Nasal cavity respiratory epithelium epithelial cell of viscerocranial mucosa (primary cell): ENCODE results near the gene MYEF2. TPM values are rescaled to one million over a fixed set of nuclear protein-coding genes. Genes with fewer than 3 reads are reported as not detected.

ENCODE experiments used
- total RNA-seq: library from RNA; depleted of rRNA; stranded (reverse); fragments of >200 nt; gene quantifications from 2 replicates; pipeline ENCODE4 v1.2.3, GENCODE V29; 2014

MYEF2 gene, protein sequence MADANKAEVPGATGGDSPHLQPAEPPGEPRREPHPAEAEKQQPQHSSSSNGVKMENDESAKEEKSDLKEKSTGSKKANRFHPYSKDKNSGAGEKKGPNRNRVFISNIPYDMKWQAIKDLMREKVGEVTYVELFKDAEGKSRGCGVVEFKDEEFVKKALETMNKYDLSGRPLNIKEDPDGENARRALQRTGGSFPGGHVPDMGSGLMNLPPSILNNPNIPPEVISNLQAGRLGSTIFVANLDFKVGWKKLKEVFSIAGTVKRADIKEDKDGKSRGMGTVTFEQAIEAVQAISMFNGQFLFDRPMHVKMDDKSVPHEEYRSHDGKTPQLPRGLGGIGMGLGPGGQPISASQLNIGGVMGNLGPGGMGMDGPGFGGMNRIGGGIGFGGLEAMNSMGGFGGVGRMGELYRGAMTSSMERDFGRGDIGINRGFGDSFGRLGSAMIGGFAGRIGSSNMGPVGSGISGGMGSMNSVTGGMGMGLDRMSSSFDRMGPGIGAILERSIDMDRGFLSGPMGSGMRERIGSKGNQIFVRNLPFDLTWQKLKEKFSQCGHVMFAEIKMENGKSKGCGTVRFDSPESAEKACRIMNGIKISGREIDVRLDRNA
- 3.5 and 3.8 TPM in 2 replicates for total RNA-seq

DNA sequence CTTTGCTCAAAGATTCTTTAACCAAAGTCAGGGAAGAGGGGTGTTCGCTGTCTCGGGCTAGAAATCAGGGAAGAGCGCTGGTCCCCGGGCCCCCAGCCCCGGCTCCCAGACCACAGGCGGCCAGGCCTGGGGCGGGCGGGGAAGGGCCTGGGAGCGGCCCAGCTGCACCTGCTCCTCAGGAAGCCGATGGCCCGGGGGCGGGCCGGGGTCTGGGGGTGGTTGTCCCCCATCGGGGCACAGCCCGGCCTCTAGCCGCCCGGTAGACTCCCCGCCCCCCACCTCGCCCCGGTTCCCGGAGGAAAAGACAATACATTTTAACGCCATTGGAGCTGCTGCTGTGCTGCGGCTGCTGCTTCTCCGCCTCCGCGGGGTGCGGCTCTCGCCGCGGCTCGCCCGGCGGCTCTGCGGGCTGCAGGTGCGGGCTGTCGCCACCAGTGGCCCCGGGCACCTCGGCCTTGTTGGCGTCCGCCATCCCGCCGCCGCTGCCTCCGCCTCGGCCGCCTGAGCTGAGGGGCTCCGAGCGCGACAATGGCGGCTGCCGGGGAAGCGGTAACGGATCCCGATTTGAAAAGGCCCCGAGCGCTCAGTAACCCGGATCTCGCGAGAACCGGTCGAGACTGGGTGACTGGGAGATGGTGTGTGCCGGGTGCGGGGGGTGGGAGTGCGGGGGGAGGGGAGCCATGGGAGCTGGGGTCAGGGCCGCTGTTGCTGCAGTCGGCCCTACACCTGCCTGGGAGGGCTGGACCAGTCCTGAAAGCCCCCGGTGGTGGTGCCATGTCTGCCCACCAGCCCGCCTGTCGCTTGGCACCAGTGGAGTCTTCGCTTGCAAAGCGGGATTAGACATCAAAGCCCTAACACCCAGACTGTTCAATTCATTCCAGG, at the start of gene MYEF2:
Gene MYEF2, minus strand, starts transcription at position 530 of the 882 bp plus-strand sequence. Its CDS starts 58 bp downstream, at position 472.

DNA sequence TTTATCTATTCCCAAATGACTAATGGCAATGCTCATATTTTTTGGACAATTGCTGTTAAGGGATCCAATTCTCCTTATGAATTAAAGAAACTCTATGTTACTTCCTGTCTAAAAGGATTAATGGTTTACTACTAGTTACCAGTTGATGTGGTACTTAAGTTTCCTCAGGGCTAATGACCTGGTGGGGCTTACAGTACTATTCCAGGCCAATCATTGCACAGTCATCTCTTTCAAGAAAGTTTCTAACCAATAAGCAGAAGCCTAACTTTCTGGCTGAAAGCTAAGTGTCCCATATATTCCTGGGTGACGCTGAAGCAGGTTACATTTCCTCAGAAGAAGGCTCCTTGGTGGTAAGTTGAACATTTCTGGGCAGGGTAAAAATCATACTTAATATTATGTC, 27.9 kb upstream of the MYEF2 start, which contains the start of gene SLC12A1:
Gene SLC12A1, plus strand, starts transcription at position 322 of the 400 bp plus-strand sequence. CDS start 1,418 bp downstream, outside the sequence.

DNA sequence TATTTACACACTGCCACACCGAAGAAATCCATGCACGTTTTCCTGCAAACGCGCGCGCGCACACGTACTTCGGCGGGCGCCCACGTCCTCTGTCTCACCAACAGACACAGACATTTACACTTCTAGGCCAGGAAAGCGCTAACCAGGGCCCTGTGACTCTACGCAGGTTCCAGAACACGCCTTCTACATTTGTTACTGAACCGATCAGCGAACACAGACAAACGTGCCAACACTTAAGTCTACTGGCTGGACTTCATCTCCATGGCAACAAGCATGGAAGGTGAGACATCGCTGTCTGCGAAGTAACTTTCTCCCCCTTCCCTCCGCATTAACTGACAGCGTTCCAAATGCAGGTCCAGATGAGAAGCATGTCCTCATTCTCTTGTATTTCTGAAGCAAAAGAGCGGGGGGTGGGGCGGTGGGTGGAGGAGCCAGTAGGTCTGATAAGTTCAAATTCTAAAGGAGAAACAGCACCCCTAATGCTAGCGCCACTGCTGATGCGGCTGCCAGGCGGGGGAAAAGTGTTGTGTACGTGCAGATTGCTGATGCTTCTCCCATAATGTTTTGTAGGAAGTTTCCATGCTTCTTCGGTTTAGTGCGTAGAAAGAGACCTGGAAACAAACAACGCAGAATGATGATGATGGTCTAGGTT, 13.6 kb upstream of the MYEF2 start, which contains the start of gene CTXN2:
Gene CTXN2, plus strand, starts transcription at position 92 of the 652 bp plus-strand sequence. CDS start 9,636 bp downstream, outside the sequence.

DNA sequence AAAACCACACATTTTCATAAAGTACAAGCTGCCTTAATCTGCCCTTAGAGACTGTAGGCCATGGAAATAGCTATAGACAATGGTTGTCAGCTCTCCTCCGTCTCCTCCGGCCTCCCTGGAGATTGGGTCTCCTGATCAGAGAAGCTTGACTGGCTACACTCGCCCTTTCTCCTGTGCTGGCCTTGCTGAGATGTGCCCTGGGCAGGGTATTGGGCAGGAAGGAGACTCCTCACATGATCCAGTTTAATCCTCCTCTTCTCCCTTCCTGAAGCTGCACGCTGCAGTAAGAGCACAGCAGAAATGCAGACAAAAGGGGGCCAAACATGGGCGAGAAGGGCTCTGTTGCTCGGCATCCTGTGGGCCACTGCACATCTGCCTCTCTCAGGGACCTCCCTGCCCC, 57.4 kb downstream of the MYEF2 start, which contains the start of gene SLC24A5:
Gene SLC24A5, plus strand, starts transcription at position 246 of the 400 bp plus-strand sequence. Its CDS starts 55 bp downstream, at position 301.

Other genes starting within 250 kb of the MYEF2 start
- not detected in 2 replicates for gene SLC24A5, start 57.3 kb downstream of the MYEF2 start, total RNA-seq
- gene CTXN2, start 13.4 kb upstream of the MYEF2 start, total RNA-seq: not detected in 2 replicates
- not detected in 2 replicates for gene SLC12A1, start 28.0 kb upstream of the MYEF2 start, total RNA-seq
- gene DUT, start 153.1 kb upstream of the MYEF2 start, total RNA-seq: 22.9 and 35.5 TPM in 2 replicates